Subcutaneous abdominal adipose tissue (tissue), 5 donors: ENCODE data around the gene HRH3.

Experiments
- H3K27ac ChIP-seq: one replicate; pipeline ENCODE4 v1.7.0; 2013; ENCODE audit warnings: low read depth, mild to moderate bottlenecking, inconsistent platforms, low read length, moderate library complexity
- H3K27me3 ChIP-seq, 5 donors: one replicate each; pipeline ENCODE4 v1.7.0; 2013; ENCODE audit warnings: low read length in 5 of 5, inconsistent platforms in 1 of 5; ENCODE audit not compliant: control insufficient read depth in 5 of 5, insufficient read depth in 4 of 5
- H3K36me3 ChIP-seq, 5 donors: one replicate each; pipeline ENCODE4 v1.7.0; 2013; ENCODE audit warnings: low read length in 5 of 5; ENCODE audit not compliant: control insufficient read depth in 5 of 5, insufficient read depth in 5 of 5
- H3K4me1 ChIP-seq, 5 donors: one replicate each; pipeline ENCODE4 v1.7.0; 2013; ENCODE audit warnings: low read length in 5 of 5, mild to moderate bottlenecking in 3 of 5, moderate library complexity in 1 of 5; ENCODE audit not compliant: control insufficient read depth in 5 of 5, insufficient read depth in 5 of 5
- H3K4me3 ChIP-seq, 5 donors: one replicate each; pipeline ENCODE4 v1.7.0; 2013; ENCODE audit warnings: low read length in 5 of 5, low read depth in 1 of 5
- H3K9ac ChIP-seq, 5 donors: one replicate each; pipeline ENCODE4 v1.7.0; 2013; ENCODE audit warnings: low read length in 5 of 5, mild to moderate bottlenecking in 4 of 5, moderate library complexity in 3 of 5
- H3K9me3 ChIP-seq, 5 donors: one replicate each; pipeline ENCODE4 v1.7.0; 2013; ENCODE audit warnings: low read length in 5 of 5; ENCODE audit not compliant: control insufficient read depth in 5 of 5
- donor health status: healthy.
- donor health status: healthy.
- donor health status: healthy.
- donor health status: healthy.
- donor health status: healthy.

Gene HRH3

GRCh38 chr20:62232194-62232593, 12.1 kb upstream of the HRH3 start:
- no peaks in the 10 kb centered on the region for H3K36me3 ChIP-seq
- no peak overlapping the region for H3K4me3 ChIP-seq
- H3K9me3 ChIP-seq = peaks cover 0 to 7% (median 0%) of the 10 kb centered on the region in 5 donors
- H3K9ac ChIP-seq = no peak overlapping the region
- H3K27me3 ChIP-seq = peaks cover 15 to 42% (median 28%) of the 10 kb centered on the region in 5 donors
- no peaks in the 10 kb centered on the region for H3K4me1 ChIP-seq
- H3K27ac ChIP-seq = no peak overlapping the region

GRCh38 chr20:62231292-62231691, 11.2 kb upstream of the HRH3 start:
- Histone ChIP-seq H3K27ac (no peak overlapping the region), H3K36me3 (no peaks in the 10 kb centered on the region), H3K4me3 (no peak overlapping the region), H3K27me3 (peaks cover 15 to 40% (median 30%) of the 10 kb centered on the region in 5 donors), H3K4me1 (no peaks in the 10 kb centered on the region), H3K9ac (no peak overlapping the region), H3K9me3 (peaks cover 0 to 7% (median 0%) of the 10 kb centered on the region in 5 donors)

GRCh38 chr20:62230696-62231095, 10.6 kb upstream of the HRH3 start:
- H3K4me1 ChIP-seq = no peaks in the 10 kb centered on the region
- no peaks in the 10 kb centered on the region for H3K36me3 ChIP-seq
- H3K9ac ChIP-seq = no peak overlapping the region
- H3K4me3 ChIP-seq = no peak overlapping the region
- no peak overlapping the region for H3K27ac ChIP-seq
- H3K27me3 ChIP-seq = peaks cover 15 to 46% (median 35%) of the 10 kb centered on the region in 5 donors
- peaks cover 0 to 7% (median 0%) of the 10 kb centered on the region in 5 donors for H3K9me3 ChIP-seq

- H3K36me3 ChIP-seq = no peaks in the 10 kb centered on the region
- peaks cover 0 to 7% (median 0%) of the 10 kb centered on the region in 5 donors for H3K9me3 ChIP-seq
- H3K27me3 ChIP-seq = peaks cover 15 to 49% (median 37%) of the 10 kb centered on the region in 5 donors
- no peak overlapping the region for H3K27ac ChIP-seq
- no peak overlapping the region for H3K9ac ChIP-seq
- H3K4me3 ChIP-seq = no peak overlapping the region
- H3K4me1 ChIP-seq = no peaks in the 10 kb centered on the region
Measured at GRCh38 chr20:62230276-62230675, 10.2 kb upstream of the HRH3 start.

- Histone ChIP-seq H3K9ac (no peak overlapping the region), H3K36me3 (no peaks in the 10 kb centered on the region), H3K9me3 (peaks cover 0 to 7% (median 0%) of the 10 kb centered on the region in 5 donors), H3K27ac (no peak overlapping the region), H3K4me3 (no peak overlapping the region), H3K27me3 (peaks cover 15 to 53% (median 39%) of the 10 kb centered on the region in 5 donors), H3K4me1 (no peaks in the 10 kb centered on the region)
Measured at GRCh38 chr20:62229667-62230066, 9.6 kb upstream of the HRH3 start.

GRCh38 chr20:62228982-62229545, 9.0 kb upstream of the HRH3 start:
- H3K4me1 ChIP-seq = no peaks in the 10 kb centered on the region
- no peak overlapping the region for H3K9ac ChIP-seq
- no peak overlapping the region for H3K27ac ChIP-seq
- H3K9me3 ChIP-seq = peaks cover 0 to 7% (median 0%) of the 10 kb centered on the region in 5 donors
- no peaks in the 10 kb centered on the region for H3K36me3 ChIP-seq
- no peak overlapping the region for H3K4me3 ChIP-seq
- H3K27me3 ChIP-seq = peaks cover 18 to 58% (median 44%) of the 10 kb centered on the region in 5 donors

- Histone ChIP-seq H3K4me3 (no peak overlapping the region), H3K27me3 (peaks cover 17 to 63% (median 51%) of the 10 kb centered on the region in 5 donors), H3K4me1 (no peaks in the 10 kb centered on the region), H3K27ac (no peak overlapping the region), H3K36me3 (no peaks in the 10 kb centered on the region), H3K9ac (no peak overlapping the region), H3K9me3 (peaks cover 0 to 2% (median 0%) of the 10 kb centered on the region in 5 donors)
Measured at GRCh38 chr20:62227977-62228958, 8.2 kb upstream of the HRH3 start.

- no peak overlapping the region for H3K9ac ChIP-seq
- peaks cover 24 to 66% (median 55%) of the 10 kb centered on the region in 5 donors for H3K27me3 ChIP-seq
- H3K4me1 ChIP-seq = no peaks in the 10 kb centered on the region
- H3K36me3 ChIP-seq = no peaks in the 10 kb centered on the region
- H3K27ac ChIP-seq = no peak overlapping the region
- H3K9me3 ChIP-seq = peaks cover 0 to 2% (median 0%) of the 10 kb centered on the region in 5 donors
- H3K4me3 ChIP-seq = no peak overlapping the region
Measured at GRCh38 chr20:62227591-62227976, 7.5 kb upstream of the HRH3 start.

GRCh38 chr20:62226707-62227590, 6.9 kb upstream of the HRH3 start:
- Histone ChIP-seq H3K27me3 (peaks cover 26 to 66% (median 59%) of the 10 kb centered on the region in 5 donors), H3K9me3 (peaks cover 0 to 2% (median 0%) of the 10 kb centered on the region in 5 donors), H3K36me3 (no peaks in the 10 kb centered on the region), H3K4me1 (no peaks in the 10 kb centered on the region), H3K27ac (no peak overlapping the region), H3K4me3 (no peak overlapping the region), H3K9ac (no peak overlapping the region)
